Hematopoietic multipotent progenitor cell treated with erythropoietin and hydrocortisone succinate and interleukin-3 and kit ligand, for 8 days (in vitro differentiated cells): Measurements from ENCODE around the gene PLEKHM3.

Source experiments
- DNase-seq: peaks from one replicate; pipeline ENCODE4 v3.0.0-alpha.2; 2015

Gene PLEKHM3

DNA sequence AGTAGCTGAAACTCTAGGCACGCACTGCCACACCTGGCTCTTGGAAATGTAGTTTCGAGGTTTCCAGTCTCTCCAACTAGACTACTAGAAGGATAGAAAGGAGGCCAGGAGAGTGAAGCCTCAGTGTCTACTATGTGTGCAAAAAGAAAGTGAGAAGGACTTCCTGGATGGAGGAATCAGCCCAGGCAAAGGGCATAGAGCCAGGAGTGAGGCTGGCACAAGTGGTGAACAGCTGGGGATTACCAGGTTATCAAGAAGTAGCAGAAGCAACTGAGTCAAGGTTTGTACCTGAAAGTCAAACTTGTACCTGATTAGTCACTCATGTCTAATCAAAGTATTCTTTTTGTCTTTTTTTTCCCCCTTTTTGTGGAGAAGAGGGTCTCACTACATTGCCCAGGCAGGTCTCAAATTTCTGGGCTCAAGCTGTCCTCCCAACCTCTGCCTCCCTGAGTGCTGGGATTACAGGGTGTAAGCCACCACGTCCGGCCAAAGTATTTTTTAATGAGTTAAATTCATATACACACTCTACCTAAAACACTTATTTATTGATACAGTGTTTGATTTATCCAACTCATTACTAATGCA is 246.9 kb downstream of the PLEKHM3 start:
- DNase-seq, result no peak

- DNase-seq, result no peak
Measured at GRCh38 chr2:207777124-207777523, 248.2 kb downstream of the PLEKHM3 start.

DNA sequence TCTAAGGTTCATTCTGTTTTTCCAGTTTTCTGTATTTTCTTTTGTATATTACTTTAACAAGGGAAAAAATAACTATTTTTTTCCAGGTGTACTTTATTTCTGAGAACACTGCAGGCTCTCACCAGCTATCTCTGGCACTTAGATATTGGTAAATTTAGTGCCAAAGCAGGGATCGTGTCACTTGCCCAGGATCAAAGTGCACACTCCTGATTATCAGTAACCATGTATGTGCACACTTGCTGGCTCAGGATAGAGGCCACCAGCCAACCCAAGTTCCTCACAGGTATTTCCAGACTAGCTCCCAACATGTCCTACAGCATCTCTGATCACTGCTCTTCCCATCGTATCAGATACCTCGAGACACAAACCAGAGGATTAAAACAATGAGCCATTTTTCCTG is 249.9 kb downstream of the PLEKHM3 start:
- DNase-seq, result no peak

GRCh38 chr2:207772844-207773205 is 252.5 kb downstream of the PLEKHM3 start:
- DNase-seq, result no peak

DNA sequence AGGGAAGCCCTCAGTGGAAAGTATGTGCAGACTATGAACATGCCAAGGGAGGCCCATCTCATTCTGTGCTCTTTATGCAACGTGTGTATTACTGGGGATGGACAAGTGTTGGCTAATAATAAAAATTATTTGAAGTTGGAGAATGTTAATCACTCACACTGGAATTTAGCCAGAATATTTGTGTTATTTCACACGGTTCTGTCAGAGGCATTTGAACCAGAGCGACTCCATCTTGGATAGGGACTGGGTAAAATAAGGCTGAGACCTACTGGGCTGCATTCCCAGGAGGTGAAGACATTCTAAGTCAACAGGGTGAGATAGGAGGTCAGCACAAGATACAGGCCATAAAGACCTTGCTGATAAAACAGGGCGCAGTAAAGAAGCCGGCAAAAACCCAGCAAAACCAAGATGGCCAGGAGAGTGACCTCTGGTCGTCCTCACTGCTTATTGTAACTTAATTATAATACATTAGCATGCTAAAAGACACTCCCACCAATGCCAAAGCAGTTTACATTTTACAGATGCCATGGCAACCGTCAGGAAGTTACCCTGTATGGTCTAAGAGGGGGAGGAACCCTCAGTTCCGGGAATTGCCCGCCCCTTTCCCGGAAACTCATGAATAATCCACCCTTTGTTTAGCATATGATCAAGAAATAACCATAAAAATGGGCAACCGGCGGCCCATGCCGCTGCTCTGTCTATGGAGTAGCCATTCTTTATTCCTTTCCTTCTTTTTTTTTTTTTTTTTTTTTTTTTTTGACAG is 253.1 kb downstream of the PLEKHM3 start:
- peak; percentile 81 for DNase-seq

DNA sequence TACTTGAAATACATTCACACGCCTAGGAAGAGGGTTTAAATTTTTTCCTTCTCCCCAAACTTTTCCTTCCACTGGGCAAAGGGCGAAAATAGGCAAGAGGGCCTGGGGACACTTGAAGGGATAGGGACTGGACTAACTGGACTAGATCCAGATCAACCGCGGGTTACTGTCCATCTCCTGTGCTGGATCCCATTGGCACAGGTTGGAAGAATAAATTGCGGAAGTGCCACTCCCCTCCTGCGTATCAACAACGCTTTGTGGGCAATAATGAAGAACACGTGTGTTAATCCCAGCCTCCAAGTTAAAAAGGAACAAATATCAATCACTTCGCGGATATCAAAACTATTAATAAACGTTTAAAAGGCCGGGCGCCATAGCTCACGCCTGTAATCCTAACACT is 253.9 kb downstream of the PLEKHM3 start:
- no peak for DNase-seq
